HepG2 (cell line): Measurements from ENCODE around the gene TSEN54. TPM values are rescaled to one million over a fixed set of nuclear protein-coding genes. Genes with fewer than 3 reads are reported as not detected.

Experiments used
- ATAC-seq: fragments of 200-7000 bp; cut with Tn5 transposase; 3 replicates; pipeline ENCODE4 v1.9.1; 2020; ENCODE audit warnings: mild to moderate bottlenecking, moderate library complexity
- BruUV-seq: library from RNA; stranded (reverse); fragments of 400-500 nt; replicated peaks from 2 replicates; lab custom pipeline; 2021; lab: Mats Ljungman, UMichigan
- CTCF ChIA-PET: fragments of 300-600 bp; formaldehyde crosslinking; extraction: SDS; loops from one replicate; lab custom pipeline; 2021; ENCODE audit warnings: low total read pairs, inconsistent platforms, low intra/inter-chr PET ratio; lab: Yijun Ruan, JAX
- POLR2A ChIA-PET: fragments of 350-600 bp; sonication (Branson Sonifier 250); formaldehyde crosslinking; loops from one replicate; lab custom pipeline; 2020; ENCODE audit warnings: antibody characterized with exemption, inconsistent platforms; lab: Yijun Ruan, JAX
- DNase-seq: peaks from one replicate; pipeline ENCODE4 v3.0.0-alpha.2; 2015; ENCODE audit warnings: low spot score
- FAIRE-seq: peaks from 3 replicates; lab custom pipeline; 2011; peaks lifted over from hg19 to GRCh38; lab: Jason Lieb, UNC
- H2AFZ ChIP-seq: one replicate; pipeline ENCODE4 v1.6.1; 2011; ENCODE audit warnings: low read length, inconsistent platforms
- H3K27ac ChIP-seq: fragments of 300-600 bp; 3 replicates; pipeline ENCODE4 v1.8.0; 2011; ENCODE audit warnings: mixed run types, mild to moderate bottlenecking, mixed read lengths, low read length, inconsistent platforms; ENCODE audit not compliant: insufficient read depth; ENCODE audit errors: extremely low read length
- H3K27me3 ChIP-seq, 2 experiments: fragments of 200-600 bp in 1 of 2; 2 replicates in 1 of 2; 3 replicates in 1 of 2; pipeline versions ENCODE4 v1.6.0 to v1.8.0; 2011; ENCODE audit warnings: low read length in 2 of 2, mild to moderate bottlenecking in 2 of 2, moderate library complexity in 2 of 2, inconsistent platforms in 1 of 2; ENCODE audit not compliant: insufficient read depth in 2 of 2, control insufficient read depth in 1 of 2
- H3K36me3 ChIP-seq, 2 experiments: fragments of 200-600 bp in 1 of 2; replicated peaks in 1 of 2; 2 replicates in 1 of 2; 3 replicates in 1 of 2; pipeline versions ENCODE4 v1.5.1 to v1.8.0; 2011; ENCODE audit warnings: low read length in 2 of 2, inconsistent platforms in 1 of 2; ENCODE audit not compliant: insufficient read depth in 2 of 2, control insufficient read depth in 1 of 2
- H3K4me1 ChIP-seq: 2 replicates; pipeline ENCODE4 v1.5.1; 2012; ENCODE audit warnings: low read length, inconsistent platforms; ENCODE audit not compliant: insufficient read depth
- H3K4me2 ChIP-seq: 2 replicates; pipeline ENCODE4 v1.6.0; 2011; ENCODE audit warnings: low read depth, low read length, inconsistent platforms
- H3K4me3 ChIP-seq, 3 experiments: fragments of 200-600 bp in 1 of 3; sonication (generic), shearing (Covaris generic) in 1 of 3; replicated peaks in 1 of 3; 2 replicates each; pipeline ENCODE4 v1.5.1; 2011 to 2016; ENCODE audit warnings: low read length in 3 of 3, inconsistent platforms in 2 of 3, low read depth in 2 of 3, mild to moderate bottlenecking in 2 of 3, control low read depth in 1 of 3, mixed read lengths in 1 of 3; ENCODE audit not compliant: insufficient read depth in 1 of 3
- H3K79me2 ChIP-seq: one replicate; pipeline ENCODE4 v1.6.1; 2011; ENCODE audit warnings: low read length, inconsistent platforms; ENCODE audit not compliant: insufficient read depth
- H3K9ac ChIP-seq: 2 replicates; pipeline ENCODE4 v1.6.0; 2011; ENCODE audit warnings: mild to moderate bottlenecking, low read depth, low read length, inconsistent platforms; ENCODE audit not compliant: insufficient read depth
- H3K9me3 ChIP-seq: 2 replicates; pipeline ENCODE4 v1.5.1; 2012; ENCODE audit warnings: mild to moderate bottlenecking, low read length
- H4K20me1 ChIP-seq: 2 replicates; pipeline ENCODE4 v1.6.0; 2011; ENCODE audit warnings: inconsistent platforms, mild to moderate bottlenecking, low read length, moderate library complexity; ENCODE audit not compliant: insufficient read depth
- CCAR2 ChIP-seq: fragments of 200-400 bp; formaldehyde crosslinking; optimal IDR thresholded peaks from 2 replicates; pipeline ENCODE3; 2018; ENCODE audit warnings: low read depth, mild to moderate bottlenecking, low read length, moderate library complexity
- HNRNPH1 ChIP-seq: fragments of 200-400 bp; formaldehyde crosslinking; optimal IDR thresholded peaks from 2 replicates; pipeline ENCODE3; 2017; ENCODE audit warnings: mild to moderate bottlenecking, low read depth, low read length
- KDM5A ChIP-seq: fragments of 200-600 bp; sonication (generic); IDR thresholded peaks from 2 replicates; pipeline ENCODE4 v1.7.0; 2018; ENCODE audit warnings: antibody characterized with exemption, mild to moderate bottlenecking, low read length, borderline replicate concordance
- NCOA1 ChIP-seq: sonication (generic); formaldehyde crosslinking; IDR thresholded peaks from 2 replicates; pipeline ENCODE4 v1.9.0; 2021; ENCODE audit warnings: missing genetic modification reagents
- NONO ChIP-seq, 2 experiments: fragments of 450-650 bp in 1 of 2; sonication (generic) in 1 of 2; formaldehyde crosslinking in 1 of 2; IDR thresholded peaks in 1 of 2; conservative IDR thresholded peaks in 1 of 2; 2 replicates each; pipeline versions ENCODE4 v1.6.1 to v1.8.0; 2017 to 2022; ENCODE audit warnings: mild to moderate bottlenecking in 1 of 2, missing genetic modification reagents in 1 of 2, moderate library complexity in 1 of 2
- NR3C1 ChIP-seq: sonication (generic); formaldehyde crosslinking; IDR thresholded peaks from 2 replicates; pipeline ENCODE4 v1.4.0; 2020; ENCODE audit warnings: missing genetic modification reagents
- PRMT3 ChIP-seq: sonication (generic); formaldehyde crosslinking; IDR thresholded peaks from 2 replicates; pipeline ENCODE4 v1.8.1; 2022; ENCODE audit warnings: low read depth, mild to moderate bottlenecking, moderate library complexity, missing genetic modification reagents, borderline replicate concordance
- SOX6 ChIP-seq, 2 experiments: fragments of 450-650 bp in 1 of 2; sonication (generic) in 1 of 2; formaldehyde crosslinking in 1 of 2; IDR thresholded peaks; 2 replicates each; pipeline versions ENCODE4 v1.4.0 to v1.6.1; 2017 to 2020; ENCODE audit warnings: antibody characterized with exemption in 1 of 2, mild to moderate bottlenecking in 1 of 2, missing genetic modification reagents in 1 of 2
- ZFAT ChIP-seq: sonication (generic); formaldehyde crosslinking; conservative IDR thresholded peaks from 2 replicates; pipeline ENCODE4 v1.8.1; 2023; ENCODE audit warnings: missing genetic modification reagents, inconsistent platforms
- ZNF207 ChIP-seq: fragments of 450-650 bp; IDR thresholded peaks from 2 replicates; pipeline ENCODE4 v1.6.1; 2016; ENCODE audit warnings: antibody characterized with exemption, borderline replicate concordance
- ZNF558 ChIP-seq: sonication (generic); formaldehyde crosslinking; IDR thresholded peaks from 2 replicates; pipeline ENCODE4 v1.9.0; 2022; ENCODE audit warnings: mild to moderate bottlenecking, missing genetic modification reagents, borderline replicate concordance
- ZNF615 ChIP-seq: sonication (generic); formaldehyde crosslinking; IDR thresholded peaks from 2 replicates; pipeline ENCODE4 v1.5.0; 2020; ENCODE audit warnings: mild to moderate bottlenecking, missing genetic modification reagents, borderline replicate concordance
- WGBS: methylation state at CpG from one replicate; pipeline ENCODE4 v1.1.6; 2017; ENCODE audit warnings: low lambda C conversion rate; 5-methylcytosine and 5-hydroxymethylcytosine counted together
- in situ Hi-C: cut with HindIII; loops from 2 replicates; pipeline ENCODE4 v1.10.0; 2017; ENCODE audit warnings: low pct_unique_long_range_greater_than_20kb; ENCODE audit not compliant: extremely low pct_ligation_motif_present
- intact Hi-C: fragments of 100-400 bp; cut with micrococcal nuclease; formaldehyde crosslinking; loops from one replicate; pipeline ENCODE4 v1.10.0; 2022; ENCODE audit not compliant: unreplicated experiment
- polyA plus RNA-seq, 8 experiments: library from polyadenylated mRNA; depleted of rRNA in 3 of 8; stranded (reverse) in 7 of 8; unstranded in 1 of 8; fragments of >200 nt; fragmentation: Illumina TruSeq in 4 of 8; extraction: Trizol in 4 of 8; gene quantifications; 2 replicates each; pipeline versions ENCODE4 v1.2.1 to v1.2.3, GENCODE V29; 2011 to 2016; ENCODE audit warnings: low read depth in 4 of 8, missing spikeins in 1 of 8, mixed read lengths in 1 of 8; ENCODE audit not compliant: insufficient read depth in 1 of 8
- total RNA-seq, 5 experiments: library from RNA; depleted of rRNA; stranded (reverse); fragments of >200 nt; fragmentation: Illumina TruSeq; extraction: Trizol; gene quantifications; 2 replicates each; pipeline ENCODE4 v1.2.3, GENCODE V29; 2016; ENCODE audit warnings: low read depth in 1 of 5
- TF ChIP-seq, protein P1 (sequence below): sonication (generic); formaldehyde crosslinking; IDR thresholded peaks from 2 replicates; pipeline ENCODE4 v1.4.0; 2020; ENCODE audit warnings: missing genetic modification reagents
- TF ChIP-seq, protein P2 (sequence below): sonication (generic); formaldehyde crosslinking; IDR thresholded peaks from 2 replicates; pipeline ENCODE4 v1.8.1; 2023; ENCODE audit warnings: missing genetic modification reagents, mild to moderate bottlenecking, borderline replicate concordance

Gene TSEN54
- total and polyA plus RNA-seq, 2 of the 13 experiments (the other 11 are each of a cell fraction or from before 2014, with no cell fraction given) = 62.9 to 63.3 TPM

DNA sequence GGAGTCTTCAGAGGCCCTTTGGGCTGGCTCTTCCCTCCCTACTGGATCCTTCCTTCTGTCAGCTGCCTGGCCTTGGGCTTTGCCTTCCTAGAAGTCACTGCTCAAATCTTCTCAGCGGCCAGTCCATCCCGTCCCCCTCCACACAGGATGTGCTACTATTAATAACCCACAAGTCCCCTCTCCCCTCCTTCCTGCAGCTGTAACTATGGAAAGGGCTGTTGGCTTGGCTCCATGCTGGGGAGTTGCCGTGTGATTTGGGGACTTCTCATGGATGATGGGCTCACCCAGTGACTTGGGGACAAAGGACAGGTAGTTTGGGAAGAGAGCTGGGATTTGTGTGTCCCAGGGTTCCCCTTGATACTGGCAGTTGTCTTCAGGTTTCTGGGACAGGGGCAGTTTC, 40.5 kb upstream of the TSEN54 start:
- Histone ChIP-seq H3K9me3 (no peaks in the 10 kb centered on the region), H3K4me2 (no peak overlapping the region), H3K79me2 (no peaks in the 10 kb centered on the region), H3K9ac (no peak overlapping the region), H2AFZ (no peak overlapping the region), H3K27me3 (no peaks in the 10 kb centered on the region), H3K36me3 (peaks cover 21 to 52% of the 10 kb centered on the region in 2 experiments), H4K20me1 (peaks cover 9% of the 10 kb centered on the region; the same call in 1 of the 2 replicates), H3K27ac (no peak overlapping the region), H3K4me3 (no peak overlapping the region), H3K4me1 (peaks cover 24% of the 10 kb centered on the region)
- no peak for ATAC-seq
- BruUV-seq = no TSS peak
- intact Hi-C loops = no loop called here
- in situ Hi-C loops = no loop called here
- CTCF ChIA-PET = no interaction called here
- 99% methylated on average over 3 of the region's 3 CpGs for WGBS
- TF ChIP-seq ZNF615 (CRISPR knock-in tag) (no peak), ZNF558 (CRISPR knock-in tag) (no peak), NONO (IDR thresholded peaks at IDR 0.05) (no peak), NONO (CRISPR knock-in tag; conservative IDR thresholded peaks at IDR 0.05) (no peak), HNRNPH1 (no peak), SOX6 (IDR thresholded peaks at IDR 0.05) (no peak), SOX6 (CRISPR knock-in tag; IDR thresholded peaks at IDR 0.05) (no peak), PRMT3 (CRISPR knock-in tag) (no peak), NR3C1 (CRISPR knock-in tag) (no peak), ZFAT (CRISPR knock-in tag) (no peak), ZNF207 (no peak), NCOA1 (CRISPR knock-in tag) (no peak), CCAR2 (no peak), KDM5A (no peak)
- TF ChIP-seq, protein P1, sequence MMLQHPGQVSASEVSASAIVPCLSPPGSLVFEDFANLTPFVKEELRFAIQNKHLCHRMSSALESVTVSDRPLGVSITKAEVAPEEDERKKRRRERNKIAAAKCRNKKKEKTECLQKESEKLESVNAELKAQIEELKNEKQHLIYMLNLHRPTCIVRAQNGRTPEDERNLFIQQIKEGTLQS (CRISPR knock-in tag) = no peak
- TF ChIP-seq, protein P2, sequence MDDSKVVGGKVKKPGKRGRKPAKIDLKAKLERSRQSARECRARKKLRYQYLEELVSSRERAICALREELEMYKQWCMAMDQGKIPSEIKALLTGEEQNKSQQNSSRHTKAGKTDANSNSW (CRISPR knock-in tag) = no peak
- no peak for DNase-seq
- FAIRE-seq = no peak
- POLR2A ChIA-PET = no interaction called here
